Ascending aorta (tissue), 2 donors: ENCODE measurements around the gene METRN. TPM values are rescaled to one million over a fixed set of nuclear protein-coding genes. Genes with fewer than 3 reads are reported as not detected.

ENCODE experiments used
- DNase-seq, 2 donors: peaks; one replicate each; pipeline ENCODE4 v3.0.0-alpha.2; 2019; ENCODE audit warnings: low spot score in 2 of 2
- H3K27ac ChIP-seq, 2 donors: fragments of 200-600 bp; sonication (generic); one replicate each; pipeline ENCODE4 v1.5.1; 2016 to 2017; ENCODE audit warnings: mild to moderate bottlenecking in 1 of 2
- H3K27me3 ChIP-seq: fragments of 200-600 bp; sonication (generic); one replicate; pipeline ENCODE4 v1.5.1; 2017
- H3K36me3 ChIP-seq, 2 donors: fragments of 200-600 bp; sonication (generic); one replicate each; pipeline ENCODE4 v1.5.1; 2016
- H3K4me1 ChIP-seq, 2 donors: fragments of 200-600 bp; sonication (generic); one replicate each; pipeline ENCODE4 v1.5.1; 2016 to 2017; ENCODE audit warnings: mild to moderate bottlenecking in 1 of 2
- H3K4me3 ChIP-seq, 2 donors: fragments of 200-600 bp; sonication (generic); one replicate each; pipeline ENCODE4 v1.5.1; 2016 to 2017; ENCODE audit warnings: mild to moderate bottlenecking in 1 of 2
- H3K9me3 ChIP-seq, 2 donors: fragments of 200-600 bp; sonication (generic); one replicate each; pipeline ENCODE4 v1.5.1; 2016
- CTCF ChIP-seq, 3 experiments: fragments of 200-600 bp in 2 of 3; fragments of 450-650 bp in 1 of 3; sonication (generic) in 2 of 3; IDR thresholded peaks; one replicate each; pipeline ENCODE4 v1.5.1; 2016 to 2019; ENCODE audit warnings: antibody characterized with exemption in 3 of 3, mild to moderate bottlenecking in 1 of 3, moderate library complexity in 1 of 3
- intact Hi-C: fragments of 100-400 bp; cut with DNase I; formaldehyde crosslinking; loops from one replicate; pipeline ENCODE4 v1.15.1; 2023
- total RNA-seq: library from RNA; depleted of rRNA; stranded (reverse); fragments of >200 nt; gene quantifications from one replicate; pipeline ENCODE4 v1.1.0, GENCODE V29; 2016

METRN gene
- total RNA-seq, 1 donor from 2014 or later = 118 TPM

GRCh38 chr16:760545-761343 lies 45.8 kb downstream of the METRN start, which contains the start of gene MSLN:
TSS of gene MSLN (plus strand) at chr16:760734. CDS start at chr16:762681, 1,947 bp downstream.
- Histone ChIP-seq H3K4me1 (no peaks in the 10 kb centered on the region), H3K27ac (no peak within 1 kb of the TSS), H3K4me3 (no peak within 1 kb of the TSS), H3K9me3 (no peaks in the 10 kb centered on the region), H3K27me3 (no peaks in the 10 kb centered on the region), H3K36me3 (no peaks in the 10 kb centered on the region)
- DNase-seq = no peak
- no peak for TF ChIP-seq CTCF (IDR thresholded peaks at IDR 0.05)
- intact Hi-C loops = no loop called here

- TF ChIP-seq CTCF (IDR thresholded peaks at IDR 0.05) = no peak
- intact Hi-C loops = no loop called here
- Histone ChIP-seq H3K36me3 (no peaks in the 10 kb centered on the region), H3K27ac (no peak overlapping the region), H3K27me3 (no peaks in the 10 kb centered on the region), H3K9me3 (no peaks in the 10 kb centered on the region), H3K4me1 (no peaks in the 10 kb centered on the region), H3K4me3 (no peak overlapping the region)
- DNase-seq = no peak
These were observed 47.0 kb downstream of the METRN start for GRCh38 chr16:761625-762513.

- no peaks in the 10 kb centered on the region for H3K27me3 ChIP-seq
- no peak for DNase-seq
- H3K27ac ChIP-seq = no peak overlapping the region
- no peak for TF ChIP-seq CTCF (IDR thresholded peaks at IDR 0.05)
- H3K36me3 ChIP-seq = no peaks in the 10 kb centered on the region
- no peaks in the 10 kb centered on the region for H3K4me1 ChIP-seq
- H3K4me3 ChIP-seq = no peak overlapping the region
- intact Hi-C loops = no loop called here
- H3K9me3 ChIP-seq = no peaks in the 10 kb centered on the region
These were observed 47.8 kb downstream of the METRN start for GRCh38 chr16:762595-763268.

- Histone ChIP-seq H3K9me3 (no peaks in the 10 kb centered on the region), H3K27me3 (no peaks in the 10 kb centered on the region), H3K4me3 (no peak overlapping the region), H3K4me1 (no peaks in the 10 kb centered on the region), H3K36me3 (no peaks in the 10 kb centered on the region), H3K27ac (no peak overlapping the region)
- no peak for DNase-seq
- TF ChIP-seq CTCF (IDR thresholded peaks at IDR 0.05) = no peak
- intact Hi-C loops = no loop called here
These were observed 48.7 kb downstream of the METRN start for GRCh38 chr16:763369-764183.
